Activated B cell treated with CpG ODN at 0.5 μM for 24 hours (primary cell): ENCODE measurements around the gene KREMEN1. TPM values are rescaled to one million over a fixed set of nuclear protein-coding genes. Genes with fewer than 3 reads are reported as not detected.
A peak's percentile ranks its signal among the peaks of the same experiment; 100 is the strongest.

Experiments
- ATAC-seq: fragments of 200-7000 bp; cut with Tn5 transposase; one replicate; pipeline ENCODE4 v1.10.0; 2021; ENCODE audit warnings: low read depth, mild to moderate bottlenecking, moderate library complexity
- CTCF ChIA-PET: fragments of 350-600 bp; sonication (Branson Sonifier 250); formaldehyde crosslinking; loops from one replicate; lab custom pipeline; 2021; ENCODE audit warnings: antibody characterized with exemption; lab: Charles Lee
- POLR2A ChIA-PET: fragments of 350-600 bp; sonication (Branson Sonifier 250); formaldehyde crosslinking; loops from one replicate; lab custom pipeline; 2021; ENCODE audit warnings: antibody characterized with exemption; lab: Charles Lee
- DNase-seq: peaks from one replicate; pipeline ENCODE4 v3.0.0; 2022
- H3K27ac Mint-ChIP-seq: one replicate; pipeline ENCODE4 v1.8.0; 2020; ENCODE audit warnings: mixed read lengths
- H3K27me3 Mint-ChIP-seq: one replicate; pipeline ENCODE4 v1.8.0; 2021; ENCODE audit warnings: mixed read lengths
- H3K36me3 Mint-ChIP-seq: one replicate; pipeline ENCODE4 v1.8.0; 2021; ENCODE audit warnings: low read depth, mixed read lengths
- H3K4me1 Mint-ChIP-seq: one replicate; pipeline ENCODE4 v1.8.0; 2021; ENCODE audit warnings: mixed read lengths
- H3K4me3 Mint-ChIP-seq: one replicate; pipeline ENCODE4 v1.8.0; 2020; ENCODE audit warnings: mild to moderate bottlenecking, mixed read lengths
- H3K9me3 Mint-ChIP-seq: one replicate; pipeline ENCODE4 v1.8.0; 2020; ENCODE audit warnings: mixed read lengths
- intact Hi-C: fragments of 100-400 bp; cut with micrococcal nuclease; formaldehyde crosslinking; loops from one replicate; pipeline ENCODE4 v1.15.1; 2024
- total RNA-seq: library from RNA; stranded (reverse); gene quantifications from 2 replicates; pipeline ENCODE4 v1.2.3, GENCODE V29; 2022
- TF ChIP-seq, protein P1 (sequence below): fragments of 200-600 bp; IDR thresholded peaks from one replicate; pipeline ENCODE4 v1.8.0; 2022; ENCODE audit warnings: antibody characterized with exemption, mild to moderate bottlenecking

The KREMEN1 gene
- total RNA-seq, 1 donor from 2014 or later = not detected

GRCh38 chr22:29202212-29203192 is 129.7 kb downstream of the KREMEN1 start:
- TF ChIP-seq, protein P1, sequence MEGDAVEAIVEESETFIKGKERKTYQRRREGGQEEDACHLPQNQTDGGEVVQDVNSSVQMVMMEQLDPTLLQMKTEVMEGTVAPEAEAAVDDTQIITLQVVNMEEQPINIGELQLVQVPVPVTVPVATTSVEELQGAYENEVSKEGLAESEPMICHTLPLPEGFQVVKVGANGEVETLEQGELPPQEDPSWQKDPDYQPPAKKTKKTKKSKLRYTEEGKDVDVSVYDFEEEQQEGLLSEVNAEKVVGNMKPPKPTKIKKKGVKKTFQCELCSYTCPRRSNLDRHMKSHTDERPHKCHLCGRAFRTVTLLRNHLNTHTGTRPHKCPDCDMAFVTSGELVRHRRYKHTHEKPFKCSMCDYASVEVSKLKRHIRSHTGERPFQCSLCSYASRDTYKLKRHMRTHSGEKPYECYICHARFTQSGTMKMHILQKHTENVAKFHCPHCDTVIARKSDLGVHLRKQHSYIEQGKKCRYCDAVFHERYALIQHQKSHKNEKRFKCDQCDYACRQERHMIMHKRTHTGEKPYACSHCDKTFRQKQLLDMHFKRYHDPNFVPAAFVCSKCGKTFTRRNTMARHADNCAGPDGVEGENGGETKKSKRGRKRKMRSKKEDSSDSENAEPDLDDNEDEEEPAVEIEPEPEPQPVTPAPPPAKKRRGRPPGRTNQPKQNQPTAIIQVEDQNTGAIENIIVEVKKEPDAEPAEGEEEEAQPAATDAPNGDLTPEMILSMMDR = no peak
- Mint-ChIP-seq H3K27ac (no peak overlapping the region), H3K9me3 (peaks cover 2% of the 10 kb centered on the region), H3K27me3 (peaks cover 56% of the 10 kb centered on the region), H3K4me1 (peaks cover 17% of the 10 kb centered on the region), H3K4me3 (no peak overlapping the region), H3K36me3 (no peaks in the 10 kb centered on the region)
- DNase-seq (no peak), ATAC-seq (peak; percentile 79)
- ChIA-PET POLR2A (interaction anchor here (0.6 to 1.8 kb wide), 2 partner anchors 31 to 35 kb away, joined by 3 to 6 read pairs; no protein-coding TSS in a partner anchor), CTCF (interaction anchor here (1.3 to 2.2 kb wide), 4 partner anchors 35 to 162 kb away, joined by 4 to 5 read pairs (median 4); no protein-coding TSS in a partner anchor)
- intact Hi-C loops = loop anchor here (5.0 to 10.0 kb wide), 2 partner anchors 45 to 128 kb away; partner anchors contain the start of gene KREMEN1

DNA sequence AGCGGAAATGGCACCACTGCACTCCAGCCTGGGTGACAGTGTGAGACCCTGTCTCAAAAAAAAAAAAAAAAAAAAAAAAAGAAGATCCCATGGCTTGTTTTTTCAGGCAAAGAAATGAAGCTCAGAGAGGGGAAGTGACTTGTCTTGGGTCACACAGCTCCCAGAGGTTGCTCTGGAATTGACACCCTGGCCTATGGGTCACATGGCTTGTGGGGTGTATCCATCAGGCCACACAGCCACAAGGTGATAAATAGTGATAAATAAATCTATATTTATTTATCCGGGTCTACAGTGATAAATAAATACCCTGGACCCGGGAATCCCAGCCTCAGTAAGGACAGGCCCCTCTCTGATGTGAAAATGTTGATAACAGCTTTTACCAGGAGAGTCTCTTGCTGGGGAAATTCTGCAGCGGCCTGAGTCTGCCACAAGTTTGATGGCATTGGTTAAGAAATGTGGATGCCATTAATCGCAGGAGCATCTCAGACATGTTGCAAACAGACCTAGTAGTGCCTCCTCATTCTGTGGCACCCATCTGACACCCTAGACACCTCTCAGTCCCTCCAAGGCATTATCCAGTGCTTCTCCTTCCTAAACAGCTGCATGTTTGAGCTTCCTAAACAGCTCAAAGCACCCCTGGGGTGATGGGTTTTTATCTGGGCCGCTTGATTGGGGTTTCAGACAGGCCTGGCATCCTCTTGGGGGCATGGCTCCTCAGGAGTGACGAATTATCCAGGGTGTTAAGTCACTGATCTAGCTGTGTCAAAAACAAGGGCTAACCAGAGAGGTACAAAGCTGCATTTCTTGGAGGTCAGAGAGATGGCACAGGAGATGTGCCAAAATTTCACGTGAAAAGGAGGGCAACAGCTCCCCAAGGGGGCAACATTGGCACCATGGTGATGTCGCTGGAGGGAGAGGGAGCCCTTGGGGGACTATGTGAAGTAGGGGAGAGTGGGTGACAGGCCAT is 130.9 kb downstream of the KREMEN1 start:
- ChIA-PET CTCF (interaction anchor here (1.3 to 2.2 kb wide), 4 partner anchors 36 to 163 kb away, joined by 4 to 7 read pairs (median 5); no protein-coding TSS in a partner anchor), POLR2A (interaction anchor here (0.6 to 1.8 kb wide), 5 partner anchors 32 to 462 kb away, joined by 3 to 7 read pairs (median 5); partner anchors contain the start of genes CHEK2 and HSCB)
- ATAC-seq (no peak), DNase-seq (no peak)
- Mint-ChIP-seq H3K4me1 (peaks cover 20% of the 10 kb centered on the region), H3K36me3 (no peaks in the 10 kb centered on the region), H3K27ac (no peak overlapping the region), H3K9me3 (no peaks in the 10 kb centered on the region), H3K27me3 (peaks cover 55% of the 10 kb centered on the region), H3K4me3 (no peak overlapping the region)
- TF ChIP-seq, protein P1 = no peak
- intact Hi-C loops = loop anchor here (5.0 to 10.0 kb wide), 2 partner anchors 44 to 129 kb away; partner anchors contain the start of gene KREMEN1

DNA sequence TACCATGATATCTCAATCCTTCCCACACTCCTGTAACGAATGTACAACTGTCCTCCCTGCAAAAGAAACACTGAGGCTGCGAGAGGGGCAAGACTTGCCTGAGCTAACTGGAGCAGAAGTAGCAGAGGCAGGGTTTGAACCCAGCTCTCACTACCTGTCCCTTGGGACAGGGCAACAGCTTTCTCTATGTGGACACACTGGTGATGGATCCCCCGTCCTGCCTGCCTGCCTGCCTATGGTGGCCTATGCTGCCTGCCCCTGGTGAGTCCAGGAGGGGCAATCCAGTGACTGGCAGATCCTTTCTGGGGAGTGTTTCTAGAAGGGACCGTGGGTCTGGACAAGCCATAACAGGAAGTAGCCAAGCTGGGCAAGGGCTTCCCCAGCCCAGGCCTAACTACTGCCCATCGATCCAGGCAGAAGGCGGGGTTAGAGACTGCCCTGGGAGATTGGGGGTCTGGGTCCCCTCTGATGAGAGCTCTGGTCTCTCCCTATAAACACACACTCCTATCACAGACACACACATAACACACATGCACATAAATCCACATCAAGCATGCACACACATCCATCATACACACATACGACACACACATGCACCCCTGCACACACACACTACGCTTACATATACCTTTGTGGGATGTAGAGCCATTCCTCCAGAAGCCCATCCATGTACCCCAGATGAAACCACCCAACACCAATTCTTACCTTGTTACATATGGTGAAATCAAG is 131.8 kb downstream of the KREMEN1 start:
- H3K4me3 Mint-ChIP-seq = no peak overlapping the region
- peaks cover 60% of the 10 kb centered on the region for H3K27me3 Mint-ChIP-seq
- TF ChIP-seq, protein P1 = no peak
- no peak for DNase-seq
- ChIA-PET POLR2A (no interaction called here), CTCF (interaction anchor here (2.1 to 2.2 kb wide), 2 partner anchors 41 to 51 kb away, joined by 5 to 7 read pairs; no protein-coding TSS in a partner anchor)
- intact Hi-C loops = loop anchor here (5.0 to 10.0 kb wide), 2 partner anchors 43 to 130 kb away; partner anchors contain the start of gene KREMEN1
- peaks cover 29% of the 10 kb centered on the region for H3K4me1 Mint-ChIP-seq
- H3K27ac Mint-ChIP-seq = no peak overlapping the region
- H3K9me3 Mint-ChIP-seq = no peaks in the 10 kb centered on the region
- ATAC-seq = no peak
- H3K36me3 Mint-ChIP-seq = no peaks in the 10 kb centered on the region

- Mint-ChIP-seq H3K36me3 (no peaks in the 10 kb centered on the region), H3K4me1 (peaks cover 30% of the 10 kb centered on the region), H3K9me3 (no peaks in the 10 kb centered on the region), H3K27me3 (peaks cover 58% of the 10 kb centered on the region), H3K27ac (no peak overlapping the region), H3K4me3 (peak overlapping the region; percentile 19)
- TF ChIP-seq, protein P1 = no peak
- POLR2A ChIA-PET = no interaction called here
- CTCF ChIA-PET = interaction anchor here (2.1 kb wide), 1 partner anchor 40 kb away, joined by 7 read pairs; no protein-coding TSS in a partner anchor
- no peak for ATAC-seq
- no peak for DNase-seq
- intact Hi-C loops = loop anchor here (10.0 kb wide), 1 partner anchor 130 kb away; the partner anchor contains the start of gene KREMEN1
Observed at GRCh38 chr22:29205252-29205593, 132.4 kb downstream of the KREMEN1 start.
